Activated B cell treated with CpG ODN at 0.5 μM for 24 hours (primary cell): Measurements from ENCODE around the gene SLAIN1. TPM values are rescaled to one million over a fixed set of nuclear protein-coding genes. Genes with fewer than 3 reads are reported as not detected.

Source experiments
- ATAC-seq: fragments of 200-7000 bp; cut with Tn5 transposase; one replicate; pipeline ENCODE4 v1.10.0; 2021; ENCODE audit warnings: low read depth, mild to moderate bottlenecking, moderate library complexity
- CTCF ChIA-PET: fragments of 350-600 bp; sonication (Branson Sonifier 250); formaldehyde crosslinking; loops from one replicate; lab custom pipeline; 2021; ENCODE audit warnings: antibody characterized with exemption; lab: Charles Lee
- POLR2A ChIA-PET: fragments of 350-600 bp; sonication (Branson Sonifier 250); formaldehyde crosslinking; loops from one replicate; lab custom pipeline; 2021; ENCODE audit warnings: antibody characterized with exemption; lab: Charles Lee
- DNase-seq: peaks from one replicate; pipeline ENCODE4 v3.0.0; 2022
- H3K27ac Mint-ChIP-seq: one replicate; pipeline ENCODE4 v1.8.0; 2020; ENCODE audit warnings: mixed read lengths
- H3K27me3 Mint-ChIP-seq: one replicate; pipeline ENCODE4 v1.8.0; 2021; ENCODE audit warnings: mixed read lengths
- H3K36me3 Mint-ChIP-seq: one replicate; pipeline ENCODE4 v1.8.0; 2021; ENCODE audit warnings: low read depth, mixed read lengths
- H3K4me1 Mint-ChIP-seq: one replicate; pipeline ENCODE4 v1.8.0; 2021; ENCODE audit warnings: mixed read lengths
- H3K4me3 Mint-ChIP-seq: one replicate; pipeline ENCODE4 v1.8.0; 2020; ENCODE audit warnings: mild to moderate bottlenecking, mixed read lengths
- H3K9me3 Mint-ChIP-seq: one replicate; pipeline ENCODE4 v1.8.0; 2020; ENCODE audit warnings: mixed read lengths
- intact Hi-C: fragments of 100-400 bp; cut with micrococcal nuclease; formaldehyde crosslinking; loops from one replicate; pipeline ENCODE4 v1.15.1; 2024
- total RNA-seq: library from RNA; stranded (reverse); gene quantifications from 2 replicates; pipeline ENCODE4 v1.2.3, GENCODE V29; 2022
- TF ChIP-seq, protein P1 (sequence below): fragments of 200-600 bp; IDR thresholded peaks from one replicate; pipeline ENCODE4 v1.8.0; 2022; ENCODE audit warnings: antibody characterized with exemption, mild to moderate bottlenecking

The SLAIN1 gene
- total RNA-seq, 1 donor from 2014 or later, result 16.2 TPM

DNA sequence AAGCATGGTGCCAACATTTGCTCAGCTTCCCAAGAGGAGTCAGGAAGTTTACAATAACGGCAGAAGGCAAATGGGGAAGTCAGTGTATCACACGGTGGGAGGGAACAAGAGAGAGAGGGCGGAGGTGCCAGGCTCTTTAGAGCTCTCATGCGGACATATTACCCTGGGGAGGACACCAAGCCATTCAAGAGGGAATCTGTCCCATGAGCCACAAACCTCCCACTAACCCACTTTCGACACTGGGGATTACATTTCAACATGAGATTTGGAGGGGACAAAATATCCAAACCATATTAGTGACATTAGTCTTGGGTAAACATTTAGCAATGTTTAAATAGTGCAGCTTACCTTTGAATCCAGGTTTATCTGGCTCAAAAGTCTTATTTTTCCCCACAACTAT, 69.9 kb downstream of the SLAIN1 start:
- DNase-seq, result no peak
- intact Hi-C loops, result no loop called here
- H3K27me3 Mint-ChIP-seq, result no peaks in the 10 kb centered on the region
- ChIA-PET CTCF (no interaction called here), POLR2A (no interaction called here)
- H3K9me3 Mint-ChIP-seq, result peaks cover 2% of the 10 kb centered on the region
- peaks cover 4% of the 10 kb centered on the region for H3K4me1 Mint-ChIP-seq
- no peak overlapping the region for H3K27ac Mint-ChIP-seq
- H3K36me3 Mint-ChIP-seq, result peaks cover 25% of the 10 kb centered on the region
- TF ChIP-seq, protein P1, sequence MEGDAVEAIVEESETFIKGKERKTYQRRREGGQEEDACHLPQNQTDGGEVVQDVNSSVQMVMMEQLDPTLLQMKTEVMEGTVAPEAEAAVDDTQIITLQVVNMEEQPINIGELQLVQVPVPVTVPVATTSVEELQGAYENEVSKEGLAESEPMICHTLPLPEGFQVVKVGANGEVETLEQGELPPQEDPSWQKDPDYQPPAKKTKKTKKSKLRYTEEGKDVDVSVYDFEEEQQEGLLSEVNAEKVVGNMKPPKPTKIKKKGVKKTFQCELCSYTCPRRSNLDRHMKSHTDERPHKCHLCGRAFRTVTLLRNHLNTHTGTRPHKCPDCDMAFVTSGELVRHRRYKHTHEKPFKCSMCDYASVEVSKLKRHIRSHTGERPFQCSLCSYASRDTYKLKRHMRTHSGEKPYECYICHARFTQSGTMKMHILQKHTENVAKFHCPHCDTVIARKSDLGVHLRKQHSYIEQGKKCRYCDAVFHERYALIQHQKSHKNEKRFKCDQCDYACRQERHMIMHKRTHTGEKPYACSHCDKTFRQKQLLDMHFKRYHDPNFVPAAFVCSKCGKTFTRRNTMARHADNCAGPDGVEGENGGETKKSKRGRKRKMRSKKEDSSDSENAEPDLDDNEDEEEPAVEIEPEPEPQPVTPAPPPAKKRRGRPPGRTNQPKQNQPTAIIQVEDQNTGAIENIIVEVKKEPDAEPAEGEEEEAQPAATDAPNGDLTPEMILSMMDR, result no peak
- H3K4me3 Mint-ChIP-seq, result no peak overlapping the region
- no peak for ATAC-seq

DNA sequence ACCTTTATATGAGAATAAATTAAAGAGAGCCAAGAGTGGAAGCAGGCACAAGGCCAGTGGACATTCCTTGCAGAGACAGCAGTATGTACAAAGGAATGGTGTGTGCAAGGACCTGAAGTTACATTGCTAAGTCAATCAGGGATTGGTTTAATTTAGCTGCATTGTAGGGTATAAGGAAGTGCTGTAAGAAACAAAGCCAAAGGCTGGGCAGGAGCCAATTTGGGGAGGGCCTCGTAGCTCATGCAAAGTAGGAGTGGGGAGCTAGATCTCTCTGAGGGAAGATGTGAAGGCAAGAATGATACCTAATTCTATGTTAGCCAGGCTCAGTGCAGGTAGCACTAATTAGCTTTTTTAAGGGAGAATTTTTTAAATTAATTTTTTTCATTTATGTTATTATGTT, 76.7 kb downstream of the SLAIN1 start:
- no peak for ATAC-seq
- H3K9me3 Mint-ChIP-seq, result peaks cover 2% of the 10 kb centered on the region

DNA sequence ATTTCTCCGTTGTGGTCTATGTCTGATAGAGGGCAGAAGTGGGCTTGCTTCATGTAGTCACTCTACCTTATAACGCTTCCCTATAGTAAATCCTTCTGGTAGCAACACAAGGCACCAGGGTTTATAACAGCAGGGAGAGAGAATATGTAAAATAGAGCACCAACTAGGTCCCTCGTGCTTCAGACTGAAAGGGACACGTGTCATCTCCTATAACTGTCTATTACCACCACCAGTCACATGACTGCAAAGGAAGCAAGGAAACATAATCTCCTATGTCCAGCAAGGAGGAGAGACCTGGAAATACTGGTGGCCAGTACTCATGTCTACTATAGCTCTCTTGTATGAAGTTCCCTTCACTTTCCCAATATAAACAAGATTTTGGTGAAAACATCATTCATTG, 79.2 kb downstream of the SLAIN1 start:
- Mint-ChIP-seq H3K4me1 (peaks cover 6% of the 10 kb centered on the region), H3K36me3 (no peaks in the 10 kb centered on the region), H3K27me3 (no peaks in the 10 kb centered on the region), H3K9me3 (no peaks in the 10 kb centered on the region), H3K27ac (no peak overlapping the region), H3K4me3 (no peak overlapping the region)
- TF ChIP-seq, protein P1, result no peak
- DNase-seq (no peak), ATAC-seq (no peak)
- ChIA-PET POLR2A (no interaction called here), CTCF (interaction anchor here (5.0 kb wide), 1 partner anchor 344 kb away, joined by 28 read pairs; no protein-coding TSS in a partner anchor)
- intact Hi-C loops, result loop anchor here (5.0 kb wide), 1 partner anchor 1201 kb away; no protein-coding TSS in a partner anchor

More for the DNA sequence above, 76.7 kb downstream of the SLAIN1 start:
- ChIA-PET CTCF (interaction anchor here (5.0 kb wide), 1 partner anchor 347 kb away, joined by 28 read pairs; no protein-coding TSS in a partner anchor), POLR2A (no interaction called here)
- Mint-ChIP-seq H3K27ac (no peak overlapping the region), H3K4me1 (no peaks in the 10 kb centered on the region), H3K4me3 (no peak overlapping the region), H3K27me3 (no peaks in the 10 kb centered on the region), H3K36me3 (no peaks in the 10 kb centered on the region)
- TF ChIP-seq, protein P1, result no peak
- intact Hi-C loops, result no loop called here
- DNase-seq, result no peak

DNA sequence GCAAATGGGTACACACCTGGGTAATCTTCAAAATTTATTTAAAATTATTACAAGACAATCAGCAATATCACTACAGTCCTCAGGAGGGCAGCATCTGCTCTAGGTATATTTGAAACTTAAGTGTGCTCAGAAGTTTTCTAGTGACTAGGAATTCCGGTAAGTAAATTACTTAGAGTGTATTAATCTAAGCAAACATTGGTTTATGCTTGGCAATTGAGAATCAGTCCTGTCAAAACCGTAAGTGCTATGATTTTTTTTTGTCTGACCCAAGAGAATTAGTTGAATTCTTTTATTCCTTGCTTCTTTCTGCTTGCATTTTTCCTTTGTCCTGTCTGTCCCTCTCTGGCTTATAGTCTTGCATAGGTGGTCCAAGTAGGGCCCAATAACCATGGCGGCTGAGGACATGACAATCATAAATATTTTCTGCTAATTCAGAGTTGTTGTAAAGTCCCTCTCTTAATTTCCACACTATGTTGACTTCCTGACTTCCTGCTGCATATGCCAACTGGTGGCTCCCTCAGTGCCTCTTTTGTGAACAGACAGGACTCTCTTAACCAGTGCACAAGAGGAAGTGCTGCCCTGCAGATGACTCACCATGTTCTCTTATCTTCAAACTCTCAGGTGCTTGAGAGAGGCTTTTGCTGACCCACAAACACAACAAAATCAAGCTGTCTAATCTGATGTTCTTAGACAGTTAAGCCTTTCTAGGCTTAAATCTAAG, 82.2 kb downstream of the SLAIN1 start:
- Mint-ChIP-seq H3K4me1 (peaks cover 6% of the 10 kb centered on the region), H3K27ac (no peak overlapping the region), H3K9me3 (no peaks in the 10 kb centered on the region), H3K27me3 (no peaks in the 10 kb centered on the region), H3K4me3 (no peak overlapping the region), H3K36me3 (no peaks in the 10 kb centered on the region)
- ChIA-PET CTCF (interaction anchor here (7.9 kb wide), 1 partner anchor 342 kb away, joined by 58 read pairs; no protein-coding TSS in a partner anchor), POLR2A (no interaction called here)
- DNase-seq, result no peak
- TF ChIP-seq, protein P1, result peak; percentile 37
- intact Hi-C loops, result loop anchor here (1.0 to 5.0 kb wide), 3 partner anchors 342 to 1762 kb away; no protein-coding TSS in a partner anchor
- ATAC-seq, result peak; percentile 60

DNA sequence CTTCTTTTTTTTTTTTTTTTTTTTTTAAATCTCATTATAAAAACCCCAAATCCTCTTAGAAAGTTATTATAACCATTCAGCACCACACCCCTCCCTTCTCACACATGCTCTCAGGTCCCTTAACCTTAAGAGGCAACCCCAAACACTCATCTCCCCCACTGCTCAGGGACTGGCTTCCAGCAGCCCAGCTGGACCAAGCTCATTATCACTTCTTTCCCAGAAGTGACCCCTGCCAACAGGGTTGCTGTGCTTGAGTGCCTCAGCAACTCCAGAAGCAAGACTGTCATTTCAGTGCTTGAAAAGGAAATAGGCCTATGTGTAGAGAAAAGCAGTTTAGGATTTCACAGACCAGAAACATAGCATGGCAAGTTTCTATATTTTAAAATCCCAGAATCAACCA, 84.3 kb downstream of the SLAIN1 start:
- TF ChIP-seq, protein P1, result no peak
- DNase-seq (no peak), ATAC-seq (no peak)
- Mint-ChIP-seq H3K27ac (no peak overlapping the region), H3K4me1 (peaks cover 6% of the 10 kb centered on the region), H3K9me3 (no peaks in the 10 kb centered on the region), H3K4me3 (no peak overlapping the region), H3K27me3 (no peaks in the 10 kb centered on the region), H3K36me3 (no peaks in the 10 kb centered on the region)
- ChIA-PET POLR2A (no interaction called here), CTCF (interaction anchor here (7.9 kb wide), 1 partner anchor 340 kb away, joined by 58 read pairs; no protein-coding TSS in a partner anchor)
- intact Hi-C loops, result no loop called here
